Testis (tissue), 2 donors: ENCODE data around the gene GYS1.

Source experiments
- POLR2A ChIP-seq: fragments of 450-650 bp; IDR thresholded peaks from one replicate; pipeline ENCODE4 v1.6.1; 2017; ENCODE audit warnings: antibody characterized with exemption, mild to moderate bottlenecking, moderate library complexity
- TF ChIP-seq, protein P1 (sequence below), 3 experiments: fragments of 450-650 bp in 2 of 3; fragments of 200-600 bp in 1 of 3; sonication (generic) in 1 of 3; IDR thresholded peaks; one replicate each; pipeline ENCODE4 v1.5.1; 2016 to 2019; ENCODE audit warnings: antibody characterized with exemption in 3 of 3, mild to moderate bottlenecking in 2 of 3, moderate library complexity in 1 of 3

GRCh38 chr19:48963371-48964204, 29.5 kb downstream of the GYS1 start:
- TF ChIP-seq, protein P1, sequence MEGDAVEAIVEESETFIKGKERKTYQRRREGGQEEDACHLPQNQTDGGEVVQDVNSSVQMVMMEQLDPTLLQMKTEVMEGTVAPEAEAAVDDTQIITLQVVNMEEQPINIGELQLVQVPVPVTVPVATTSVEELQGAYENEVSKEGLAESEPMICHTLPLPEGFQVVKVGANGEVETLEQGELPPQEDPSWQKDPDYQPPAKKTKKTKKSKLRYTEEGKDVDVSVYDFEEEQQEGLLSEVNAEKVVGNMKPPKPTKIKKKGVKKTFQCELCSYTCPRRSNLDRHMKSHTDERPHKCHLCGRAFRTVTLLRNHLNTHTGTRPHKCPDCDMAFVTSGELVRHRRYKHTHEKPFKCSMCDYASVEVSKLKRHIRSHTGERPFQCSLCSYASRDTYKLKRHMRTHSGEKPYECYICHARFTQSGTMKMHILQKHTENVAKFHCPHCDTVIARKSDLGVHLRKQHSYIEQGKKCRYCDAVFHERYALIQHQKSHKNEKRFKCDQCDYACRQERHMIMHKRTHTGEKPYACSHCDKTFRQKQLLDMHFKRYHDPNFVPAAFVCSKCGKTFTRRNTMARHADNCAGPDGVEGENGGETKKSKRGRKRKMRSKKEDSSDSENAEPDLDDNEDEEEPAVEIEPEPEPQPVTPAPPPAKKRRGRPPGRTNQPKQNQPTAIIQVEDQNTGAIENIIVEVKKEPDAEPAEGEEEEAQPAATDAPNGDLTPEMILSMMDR (IDR thresholded peaks at IDR 0.05) = no peak
- TF ChIP-seq POLR2A = no peak
